Esophagus muscularis mucosa (tissue), 4 donors: ENCODE results near the gene GTF3C1. TPM values are rescaled to one million over a fixed set of nuclear protein-coding genes. Genes with fewer than 3 reads are reported as not detected.

Source experiments
- DNase-seq: peaks from one replicate; pipeline ENCODE4 v3.0.0-alpha.2; 2017; ENCODE audit errors: extremely low spot score
- H3K27ac ChIP-seq, 4 donors: fragments of 200-600 bp; sonication (generic); replicated peaks in 1 of 4; 1 replicate in 3 of 4; 2 replicates in 1 of 4; pipeline ENCODE4 v1.5.1; 2016 to 2019; ENCODE audit warnings: mild to moderate bottlenecking in 1 of 4
- H3K27me3 ChIP-seq, 4 donors: fragments of 200-600 bp; sonication (generic); one replicate each; pipeline versions ENCODE4 v1.5.1 to v1.6.0; 2016 to 2019
- H3K36me3 ChIP-seq, 4 donors: fragments of 200-600 bp; sonication (generic); one replicate each; pipeline ENCODE4 v1.5.1; 2016 to 2019
- H3K4me1 ChIP-seq, 4 donors: fragments of 200-600 bp; sonication (generic); one replicate each; pipeline ENCODE4 v1.5.1; 2016 to 2019
- H3K4me3 ChIP-seq, 4 donors: fragments of 200-600 bp; sonication (generic); 1 replicate in 2 of 4; 2 replicates in 2 of 4; pipeline ENCODE4 v1.5.1; 2016 to 2019; ENCODE audit warnings: mild to moderate bottlenecking in 4 of 4, moderate library complexity in 1 of 4
- H3K9me3 ChIP-seq, 4 donors: fragments of 200-600 bp; sonication (generic); 1 replicate in 3 of 4; 2 replicates in 1 of 4; pipeline ENCODE4 v1.5.1; 2016 to 2019
- EP300 ChIP-seq: sonication (generic); formaldehyde crosslinking; IDR thresholded peaks from one replicate; pipeline ENCODE4 v1.6.1; 2017; ENCODE audit warnings: antibody characterized with exemption
- POLR2A ChIP-seq: fragments of 450-650 bp; IDR thresholded peaks from one replicate; pipeline ENCODE4 v1.6.1; 2017; ENCODE audit warnings: antibody characterized with exemption, moderate library complexity, mild to moderate bottlenecking, low read depth
- POLR2AphosphoS5 ChIP-seq, 2 donors: sonication (generic); formaldehyde crosslinking; IDR thresholded peaks; one replicate each; pipeline ENCODE4 v1.6.1; 2017; ENCODE audit warnings: antibody characterized with exemption in 2 of 2
- WGBS: methylation state at CpG from one replicate; pipeline ENCODE4 v1.1.5; 2018; 5-methylcytosine and 5-hydroxymethylcytosine counted together
- intact Hi-C: fragments of 100-400 bp; cut with DNase I; formaldehyde crosslinking; loops from one replicate; pipeline ENCODE4 v1.15.1; 2023
- total RNA-seq, 4 donors: library from RNA; depleted of rRNA; stranded (reverse); fragments of >200 nt; gene quantifications; one replicate each; pipeline versions ENCODE4 v1.1.0 to v1.2.1, GENCODE V29; 2016
- TF ChIP-seq, protein P1 (sequence below), 3 experiments: fragments of 200-600 bp in 2 of 3; fragments of 450-650 bp in 1 of 3; sonication (generic) in 2 of 3; IDR thresholded peaks; one replicate each; pipeline ENCODE4 v1.5.1; 2017 to 2019; ENCODE audit warnings: antibody characterized with exemption in 3 of 3, mild to moderate bottlenecking in 2 of 3, moderate library complexity in 1 of 3

The GTF3C1 gene
- total RNA-seq, 4 donors from 2014 or later: 37.6 to 65.4 (median 54.8) TPM

DNA sequence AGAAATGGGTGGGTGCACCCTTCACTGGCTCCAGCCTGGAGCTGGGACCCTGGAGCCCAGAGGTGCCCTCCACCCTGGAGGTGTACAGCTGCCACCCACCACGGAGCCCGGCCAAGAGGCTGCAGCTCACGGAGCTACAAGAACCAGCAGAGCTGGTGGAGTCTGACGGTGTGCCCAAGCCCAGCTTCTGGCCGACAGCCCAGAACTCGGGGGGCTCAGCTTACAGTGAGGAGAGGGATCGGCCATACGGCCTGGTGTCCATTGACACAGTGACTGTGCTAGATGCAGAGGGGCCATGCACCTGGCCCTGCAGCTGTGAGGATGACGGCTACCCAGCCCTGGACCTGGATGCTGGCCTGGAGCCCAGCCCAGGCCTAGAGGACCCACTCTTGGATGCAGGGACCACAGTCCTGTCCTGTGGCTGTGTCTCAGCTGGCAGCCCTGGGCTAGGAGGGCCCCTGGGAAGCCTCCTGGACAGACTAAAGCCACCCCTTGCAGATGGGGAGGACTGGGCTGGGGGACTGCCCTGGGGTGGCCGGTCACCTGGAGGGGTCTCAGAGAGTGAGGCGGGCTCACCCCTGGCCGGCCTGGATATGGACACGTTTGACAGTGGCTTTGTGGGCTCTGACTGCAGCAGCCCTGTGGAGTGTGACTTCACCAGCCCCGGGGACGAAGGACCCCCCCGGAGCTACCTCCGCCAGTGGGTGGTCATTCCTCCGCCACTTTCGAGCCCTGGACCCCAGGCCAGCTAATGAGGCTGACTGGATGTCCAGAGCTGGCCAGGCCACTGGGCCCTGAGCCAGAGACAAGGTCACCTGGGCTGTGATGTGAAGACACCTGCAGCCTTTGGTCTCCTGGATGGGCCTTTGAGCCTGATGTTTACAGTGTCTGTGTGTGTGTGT, 100.9 kb downstream of the GTF3C1 start:
- H3K27me3 ChIP-seq: peaks cover 0 to 53% (median 8%) of the 10 kb centered on the region in 4 donors
- H3K27ac ChIP-seq: no peak overlapping the region
- no peaks in the 10 kb centered on the region for H3K36me3 ChIP-seq
- H3K4me3 ChIP-seq: no peak overlapping the region
- no peak for DNase-seq
- TF ChIP-seq POLR2AphosphoS5 (IDR thresholded peaks at IDR 0.05) (no peak), EP300 (no peak), POLR2A (no peak)
- TF ChIP-seq, protein P1, sequence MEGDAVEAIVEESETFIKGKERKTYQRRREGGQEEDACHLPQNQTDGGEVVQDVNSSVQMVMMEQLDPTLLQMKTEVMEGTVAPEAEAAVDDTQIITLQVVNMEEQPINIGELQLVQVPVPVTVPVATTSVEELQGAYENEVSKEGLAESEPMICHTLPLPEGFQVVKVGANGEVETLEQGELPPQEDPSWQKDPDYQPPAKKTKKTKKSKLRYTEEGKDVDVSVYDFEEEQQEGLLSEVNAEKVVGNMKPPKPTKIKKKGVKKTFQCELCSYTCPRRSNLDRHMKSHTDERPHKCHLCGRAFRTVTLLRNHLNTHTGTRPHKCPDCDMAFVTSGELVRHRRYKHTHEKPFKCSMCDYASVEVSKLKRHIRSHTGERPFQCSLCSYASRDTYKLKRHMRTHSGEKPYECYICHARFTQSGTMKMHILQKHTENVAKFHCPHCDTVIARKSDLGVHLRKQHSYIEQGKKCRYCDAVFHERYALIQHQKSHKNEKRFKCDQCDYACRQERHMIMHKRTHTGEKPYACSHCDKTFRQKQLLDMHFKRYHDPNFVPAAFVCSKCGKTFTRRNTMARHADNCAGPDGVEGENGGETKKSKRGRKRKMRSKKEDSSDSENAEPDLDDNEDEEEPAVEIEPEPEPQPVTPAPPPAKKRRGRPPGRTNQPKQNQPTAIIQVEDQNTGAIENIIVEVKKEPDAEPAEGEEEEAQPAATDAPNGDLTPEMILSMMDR (IDR thresholded peaks at IDR 0.05): no peak
- peaks cover 0 to 20% (median 14%) of the 10 kb centered on the region in 4 donors for H3K9me3 ChIP-seq
- intact Hi-C loops: no loop called here
- H3K4me1 ChIP-seq: peaks cover 0 to 8% (median 3%) of the 10 kb centered on the region in 4 donors
- no CpG with 5 or more reads among the region's 19 CpGs for WGBS

DNA sequence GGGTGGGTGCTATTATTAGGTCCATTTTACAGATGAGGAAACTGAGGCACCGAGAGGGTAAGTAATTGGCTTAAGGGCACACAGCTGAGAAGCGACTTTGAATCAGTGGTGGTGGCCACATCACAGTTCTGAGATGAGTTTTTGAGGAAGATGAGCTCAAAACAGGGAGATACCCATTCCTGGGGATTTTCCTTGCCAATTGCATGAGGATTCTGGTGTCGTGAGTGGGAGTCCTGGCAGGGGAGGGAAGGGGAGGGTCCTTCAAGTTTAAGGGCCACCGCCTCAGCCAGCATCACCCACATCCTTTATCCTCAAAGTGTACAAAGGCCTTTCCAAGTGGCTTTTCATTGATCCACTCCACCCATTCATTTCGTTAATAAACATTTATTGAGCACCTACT, 102.4 kb downstream of the GTF3C1 start:
- WGBS: 96% methylated on average over 4 of the region's 5 CpGs
- no peak for DNase-seq
- no peak for TF ChIP-seq POLR2AphosphoS5 (IDR thresholded peaks at IDR 0.05)
- TF ChIP-seq POLR2A: no peak
- TF ChIP-seq, protein P1 (IDR thresholded peaks at IDR 0.05): no peak
- no peak for TF ChIP-seq EP300

DNA sequence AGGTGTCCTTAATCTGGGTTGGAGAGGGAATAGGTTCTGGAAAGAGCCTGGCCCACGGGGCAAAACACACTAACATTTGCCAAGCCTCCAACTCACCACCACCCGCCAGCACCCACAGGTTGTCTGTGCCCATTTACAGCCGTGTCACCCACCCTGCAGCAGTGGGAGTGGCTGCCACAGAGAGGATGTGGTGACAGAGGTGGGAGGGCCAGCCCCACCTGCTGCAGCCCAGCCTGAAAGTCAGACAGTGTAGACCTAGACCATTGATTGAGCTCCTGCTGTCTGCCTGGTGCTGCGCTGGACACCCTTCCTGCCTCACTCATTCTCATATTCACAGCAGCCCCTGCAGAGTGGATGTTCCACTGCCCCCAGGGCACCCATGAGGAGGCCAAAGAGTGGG, 103.0 kb downstream of the GTF3C1 start:
- Histone ChIP-seq H3K27ac (no peak overlapping the region), H3K4me3 (no peak overlapping the region), H3K9me3 (peaks cover 0 to 20% (median 15%) of the 10 kb centered on the region in 4 donors), H3K4me1 (peaks cover 0 to 8% (median 3%) of the 10 kb centered on the region in 4 donors), H3K36me3 (no peaks in the 10 kb centered on the region), H3K27me3 (peaks cover 0 to 53% (median 8%) of the 10 kb centered on the region in 4 donors)
- no peak for DNase-seq
- intact Hi-C loops: no loop called here
- 82% methylated on average over 3 of the region's 4 CpGs for WGBS
- TF ChIP-seq, protein P1 (IDR thresholded peaks at IDR 0.05): no peak
- TF ChIP-seq POLR2A (no peak), POLR2AphosphoS5 (IDR thresholded peaks at IDR 0.05) (no peak), EP300 (no peak)

More for the DNA sequence above, 102.4 kb downstream of the GTF3C1 start:
- H3K27me3 ChIP-seq: peaks cover 0 to 53% (median 8%) of the 10 kb centered on the region in 4 donors
- intact Hi-C loops: no loop called here
- H3K4me3 ChIP-seq: no peak overlapping the region
- no peaks in the 10 kb centered on the region for H3K36me3 ChIP-seq
- H3K4me1 ChIP-seq: peaks cover 0 to 8% (median 3%) of the 10 kb centered on the region in 4 donors
- peaks cover 0 to 20% (median 15%) of the 10 kb centered on the region in 4 donors for H3K9me3 ChIP-seq
- no peak overlapping the region for H3K27ac ChIP-seq

DNA sequence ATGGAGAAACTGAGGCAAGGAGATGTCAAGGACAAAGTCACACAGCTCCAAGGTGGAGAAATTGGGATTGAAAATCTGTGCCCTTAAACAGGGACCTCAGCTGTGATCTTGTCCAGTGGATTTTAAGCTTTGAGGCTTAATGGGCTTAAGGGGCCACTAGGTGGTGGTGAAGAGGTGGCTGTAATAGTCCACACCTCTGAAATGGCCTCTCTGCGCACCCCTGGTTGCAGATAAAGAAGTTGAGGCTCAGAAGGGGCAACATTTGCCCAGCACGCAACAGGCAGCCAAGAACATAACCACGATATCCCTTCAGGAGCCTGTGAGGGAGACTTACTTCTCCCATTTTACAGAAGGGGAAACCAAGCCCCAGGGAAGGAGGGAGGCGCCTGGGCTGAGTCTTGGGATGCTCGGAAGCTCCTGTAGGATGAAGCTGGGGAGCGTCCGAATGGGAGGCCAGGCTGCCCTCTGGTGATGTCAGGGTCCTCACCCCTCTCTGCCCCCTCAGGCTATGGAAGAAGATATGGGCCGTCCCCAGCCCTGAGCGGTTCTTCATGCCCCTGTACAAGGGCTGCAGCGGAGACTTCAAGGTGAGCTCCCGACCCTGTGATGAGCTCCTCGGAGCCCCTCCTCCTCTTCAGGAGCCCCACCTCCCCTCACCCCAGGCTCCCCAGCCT, 104.1 kb downstream of the GTF3C1 start:
- TF ChIP-seq POLR2AphosphoS5 (IDR thresholded peaks at IDR 0.05): no peak
- TF ChIP-seq, protein P1 (IDR thresholded peaks at IDR 0.05): no peak
- no peak for TF ChIP-seq EP300
- no peak for TF ChIP-seq POLR2A
- H3K4me3 ChIP-seq: no peak overlapping the region
- H3K27me3 ChIP-seq: peaks cover 0 to 53% (median 7%) of the 10 kb centered on the region in 4 donors
- no peak for DNase-seq
- no peaks in the 10 kb centered on the region for H3K36me3 ChIP-seq
- H3K9me3 ChIP-seq: peaks cover 0 to 20% (median 15%) of the 10 kb centered on the region in 4 donors
- peaks cover 0 to 8% (median 3%) of the 10 kb centered on the region in 4 donors for H3K4me1 ChIP-seq
- 93% methylated on average over 8 of the region's 12 CpGs for WGBS
- H3K27ac ChIP-seq: no peak overlapping the region
- intact Hi-C loops: no loop called here
